ENCODE measurements around the gene FRMPD4. TPM values are rescaled to one million over a fixed set of nuclear protein-coding genes. Genes with fewer than 3 reads are reported as not detected.

FRMPD4 gene
- total and polyA plus RNA-seq, 10 donors, result not detected

GRCh38 chrX:12611471-12611870 is 473.2 kb downstream of the FRMPD4 start:
- TF ChIP-seq POLR2A (IDR thresholded peaks at IDR 0.05) (no peak), POLR2AphosphoS5 (IDR thresholded peaks at IDR 0.05) (no peak)
- H3K4me3 ChIP-seq, result no peak overlapping the region
- 62 to 79% (median 73%) methylated on average over 4 of the region's 4 CpGs for WGBS, 5 donors
- no peaks in the 10 kb centered on the region for H3K27me3 ChIP-seq (replicated peaks in 1 of 7)
- no peaks in the 10 kb centered on the region for H3K9me3 ChIP-seq
- no peaks in the 10 kb centered on the region for H3K36me3 ChIP-seq
- no peak overlapping the region for H3K27ac ChIP-seq
- no peak for DNase-seq
- intact Hi-C loops (cut with DNase I; ENCODE audit: low total_unique reads), result loop anchor here (10.0 kb wide), 1 partner anchor 57 kb away; no protein-coding TSS in a partner anchor
- H3K4me1 ChIP-seq, result no peaks in the 10 kb centered on the region

- H3K36me3 ChIP-seq, result no peaks in the 10 kb centered on the region
- no peaks in the 10 kb centered on the region for H3K27me3 ChIP-seq (replicated peaks in 1 of 7)
- TF ChIP-seq CTCF (IDR thresholded peaks at IDR 0.05 in 8 of 11, conservative IDR thresholded peaks at IDR 0.05 in 3 of 11) (no peak), POLR2A (IDR thresholded peaks at IDR 0.05) (no peak)
- no peaks in the 10 kb centered on the region for H3K4me1 ChIP-seq
- H3K4me3 ChIP-seq, result no peak overlapping the region
- no peak for DNase-seq
- 80 to 92% (median 84%) methylated on average over 5 of the region's 5 CpGs; no CpG with 5 or more reads in 1 of the 5 donors for WGBS, 5 donors
- H3K27ac ChIP-seq, result no peak overlapping the region
- H3K9me3 ChIP-seq, result no peaks in the 10 kb centered on the region
- intact Hi-C loops (cut with DNase I; ENCODE audit: low total_unique reads), result loop anchor here (10.0 kb wide), 1 partner anchor 59 kb away; no protein-coding TSS in a partner anchor
These were observed 476.0 kb downstream of the FRMPD4 start for GRCh38 chrX:12614266-12614665.

GRCh38 chrX:12615061-12615460 is 476.8 kb downstream of the FRMPD4 start:
- no peaks in the 10 kb centered on the region for H3K36me3 ChIP-seq
- no peaks in the 10 kb centered on the region for H3K4me1 ChIP-seq
- H3K4me3 ChIP-seq, result no peak overlapping the region
- peaks cover 0 to 3% (median 0%) of the 10 kb centered on the region in 7 donors for H3K27me3 ChIP-seq (replicated peaks in 1 of 7)
- no peak overlapping the region for H3K27ac ChIP-seq
- peaks cover 0 to under 1% (median 0%) of the 10 kb centered on the region in 8 donors for H3K9me3 ChIP-seq
- TF ChIP-seq POLR2AphosphoS5 (IDR thresholded peaks at IDR 0.05) (no peak), CTCF (IDR thresholded peaks at IDR 0.05 in 8 of 11, conservative IDR thresholded peaks at IDR 0.05 in 3 of 11) (no peak), POLR2A (IDR thresholded peaks at IDR 0.05) (no peak)
- no peak for DNase-seq
- intact Hi-C loops (cut with DNase I; ENCODE audit: low total_unique reads), result loop anchor here (10.0 kb wide), 1 partner anchor 60 kb away; no protein-coding TSS in a partner anchor

- Histone ChIP-seq H3K9me3 (peaks cover 0 to 12% (median 0%) of the 10 kb centered on the region in 8 donors), H3K36me3 (no peaks in the 10 kb centered on the region)
- intact Hi-C loops (cut with DNase I; ENCODE audit: low total_unique reads), result loop anchor here (10.0 kb wide), 1 partner anchor 62 kb away; no protein-coding TSS in a partner anchor
These were observed 479.0 kb downstream of the FRMPD4 start for GRCh38 chrX:12617241-12617640.

More at GRCh38 chrX:12617241-12617640, 479.0 kb downstream of the FRMPD4 start:
- Histone ChIP-seq H3K27me3 (replicated peaks in 1 of 7) (peaks cover 0 to 3% (median 0%) of the 10 kb centered on the region in 7 donors), H3K4me3 (no peak overlapping the region), H3K4me1 (no peaks in the 10 kb centered on the region), H3K27ac (no peak overlapping the region)
- no peak for DNase-seq
- TF ChIP-seq POLR2AphosphoS5 (IDR thresholded peaks at IDR 0.05) (no peak), CTCF (IDR thresholded peaks at IDR 0.05 in 8 of 11, conservative IDR thresholded peaks at IDR 0.05 in 3 of 11) (no peak), POLR2A (IDR thresholded peaks at IDR 0.05) (no peak)
